Adipose tissue (tissue), 3 donors: ENCODE data around the gene TEX22. TPM values are rescaled to one million over a fixed set of nuclear protein-coding genes. Genes with fewer than 3 reads are reported as not detected.

ENCODE experiments used
- H3K27ac ChIP-seq: one replicate; pipeline ENCODE4 v1.5.1; 2013; ENCODE audit warnings: low read depth, low read length
- WGBS, 3 donors: extraction: QIAGEN DNeasy Blood & Tissue Kit; methylation state at CpG; one replicate each; pipeline ENCODE4 v1.1.7; 2013; 5-methylcytosine and 5-hydroxymethylcytosine counted together
- polyA plus RNA-seq, 3 donors: library from polyadenylated mRNA; stranded (reverse); fragments of 200-250 nt; gene quantifications; one replicate each; pipeline ENCODE4 v1.2.3, GENCODE V29; 2013
- donor health status: healthy with polysubstance abuse.
- donor health status: Bipolar disorder and iron deficiency.
- donor health status: healthy.

TEX22 gene
- polyA plus RNA-seq, 3 donors, result 0.13 to 0.18 TPM; not detected in 1

DNA sequence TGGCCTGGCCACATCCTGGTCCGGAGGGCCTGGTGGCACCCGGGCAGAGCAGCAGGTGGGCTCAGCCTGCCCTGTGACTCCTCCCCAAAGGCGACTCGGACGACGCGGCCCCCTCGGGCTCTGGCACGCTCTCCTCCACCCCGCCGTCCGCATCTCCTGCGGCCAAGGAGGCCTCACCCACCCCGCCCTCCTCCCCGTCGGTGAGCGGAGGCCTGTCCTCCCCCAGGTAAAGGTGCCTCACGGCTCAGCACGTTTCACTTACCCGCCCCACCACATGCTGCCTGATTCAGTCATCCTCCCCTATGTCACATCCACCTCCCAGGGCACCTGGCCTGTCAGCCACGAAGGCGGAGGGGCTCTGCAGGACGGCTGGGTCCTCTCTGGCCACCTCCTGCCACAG is 6.8 kb upstream of the TEX22 start:
- H3K27ac ChIP-seq, result no peak overlapping the region
- 89 to 94% (median 91%) methylated on average over 23 of the region's 23 CpGs for WGBS, 3 donors

DNA sequence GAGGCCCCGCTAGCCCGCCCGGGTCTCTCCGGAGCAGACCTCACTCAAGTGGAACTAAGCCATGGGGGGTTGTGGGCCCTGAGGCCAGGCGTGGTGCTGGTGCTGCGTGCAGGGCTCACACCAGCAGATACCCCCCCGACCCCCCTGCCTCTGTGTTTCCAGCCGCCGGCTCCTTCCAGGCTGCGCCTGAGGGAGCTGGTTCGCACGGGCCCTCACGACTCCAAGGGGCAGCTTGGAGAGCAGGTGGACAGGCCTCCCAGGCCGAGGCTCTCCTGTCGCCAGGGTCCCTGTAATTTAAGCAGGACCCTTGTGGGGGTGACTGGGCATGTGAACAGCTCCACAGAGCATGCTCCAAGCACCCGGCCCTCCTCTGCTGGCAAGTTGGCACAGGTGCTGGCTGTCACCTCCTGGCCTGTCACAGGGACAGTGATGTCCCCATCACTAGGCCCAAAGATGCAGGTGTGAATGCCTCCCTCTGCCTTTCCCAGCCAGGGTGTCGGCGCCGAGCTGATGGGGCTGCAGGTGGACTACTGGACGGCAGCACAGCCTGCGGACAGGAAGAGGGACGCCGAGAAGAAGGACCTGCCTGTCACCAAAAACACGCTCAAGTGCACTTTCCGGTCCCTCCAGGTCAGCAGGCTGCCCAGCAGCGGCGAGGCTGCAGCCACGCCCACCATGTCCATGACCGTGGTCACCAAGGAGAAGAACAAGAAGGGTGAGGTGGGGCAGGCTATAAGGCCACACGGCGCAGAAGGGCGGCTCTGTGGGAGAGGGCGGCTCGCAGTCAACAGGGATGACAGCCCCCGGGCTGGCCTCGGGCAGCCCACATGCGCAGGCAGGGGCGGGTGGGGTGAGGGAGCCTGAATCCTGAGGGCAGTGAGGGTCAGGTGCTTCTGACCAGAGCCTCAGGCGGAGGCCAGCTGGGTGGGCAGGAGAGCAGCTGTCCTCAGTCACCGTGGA is 5.9 kb upstream of the TEX22 start:
- H3K27ac ChIP-seq, result no peak overlapping the region
- 92 to 94% (median 92%) methylated on average over 39 to 40 of the region's 40 CpGs for WGBS, 3 donors

DNA sequence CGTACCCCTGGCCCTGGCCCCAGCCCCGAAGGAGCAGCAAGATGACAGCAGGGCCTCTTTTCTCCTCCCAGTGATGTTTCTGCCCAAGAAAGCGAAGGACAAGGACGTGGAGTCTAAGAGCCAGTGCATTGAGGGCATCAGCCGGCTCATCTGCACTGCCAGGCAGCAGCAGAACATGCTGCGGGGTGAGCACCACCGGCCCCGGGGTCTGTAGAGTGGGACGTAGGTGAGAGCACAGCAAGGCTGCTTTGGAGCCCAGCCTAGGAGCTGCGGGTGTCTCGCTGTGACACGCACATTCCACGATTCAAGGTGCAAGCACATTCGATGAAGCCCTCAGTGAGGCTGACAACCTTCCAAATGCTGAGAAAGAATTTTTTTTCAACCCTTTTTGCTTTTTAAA is 5.2 kb upstream of the TEX22 start:
- H3K27ac ChIP-seq, result no peak overlapping the region
- 93 to 98% (median 94%) methylated on average over 14 of the region's 14 CpGs for WGBS, 3 donors

DNA sequence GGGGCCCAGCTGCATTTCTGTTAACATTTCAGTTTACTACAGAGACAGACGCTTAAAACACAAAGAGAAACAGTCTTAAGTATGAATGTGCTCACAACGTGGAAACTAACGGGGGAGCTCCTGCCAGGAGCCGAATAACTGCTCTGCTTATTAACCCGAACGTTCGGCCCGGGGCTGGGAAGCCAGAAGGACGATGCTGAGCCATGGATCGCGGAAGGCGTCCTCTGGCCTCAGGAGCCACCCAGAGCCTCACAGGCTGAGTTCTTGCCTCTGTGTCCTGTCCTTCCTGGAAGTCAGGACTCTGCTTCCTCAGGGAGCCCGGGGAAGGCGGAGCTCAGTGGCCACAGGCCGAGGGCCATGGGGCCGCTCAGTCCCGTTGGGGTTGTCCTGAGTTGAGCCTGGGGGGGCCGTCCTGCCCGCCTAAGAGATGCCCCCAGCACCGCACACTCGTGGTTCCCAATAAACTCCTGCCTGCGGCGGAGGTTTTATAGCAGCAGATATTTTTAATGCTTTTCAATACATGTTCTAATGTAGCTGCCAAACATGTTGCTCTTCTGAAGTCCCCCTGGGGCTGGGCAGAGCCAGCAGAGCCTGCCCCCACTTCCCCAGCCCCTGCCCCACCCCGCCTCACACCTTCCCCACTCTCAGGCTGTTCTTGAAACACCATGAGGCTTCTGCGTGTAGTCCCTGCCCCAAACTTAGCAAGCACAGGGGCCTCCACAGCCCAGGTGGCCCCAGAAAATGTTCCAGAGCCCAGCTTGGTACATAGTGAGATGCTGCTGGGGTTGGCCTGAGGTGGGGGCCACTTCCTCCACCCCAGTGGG is 3.4 kb upstream of the TEX22 start:
- WGBS, 3 donors, result 76 to 89% (median 83%) methylated on average over 25 of the region's 25 CpGs
- H3K27ac ChIP-seq, result no peak overlapping the region

- 91 to 94% (median 93%) methylated on average over 8 of the region's 8 CpGs for WGBS, 3 donors
- no peak overlapping the region for H3K27ac ChIP-seq
These were observed 2.8 kb upstream of the TEX22 start for GRCh38 chr14:105395538-105395854.

DNA sequence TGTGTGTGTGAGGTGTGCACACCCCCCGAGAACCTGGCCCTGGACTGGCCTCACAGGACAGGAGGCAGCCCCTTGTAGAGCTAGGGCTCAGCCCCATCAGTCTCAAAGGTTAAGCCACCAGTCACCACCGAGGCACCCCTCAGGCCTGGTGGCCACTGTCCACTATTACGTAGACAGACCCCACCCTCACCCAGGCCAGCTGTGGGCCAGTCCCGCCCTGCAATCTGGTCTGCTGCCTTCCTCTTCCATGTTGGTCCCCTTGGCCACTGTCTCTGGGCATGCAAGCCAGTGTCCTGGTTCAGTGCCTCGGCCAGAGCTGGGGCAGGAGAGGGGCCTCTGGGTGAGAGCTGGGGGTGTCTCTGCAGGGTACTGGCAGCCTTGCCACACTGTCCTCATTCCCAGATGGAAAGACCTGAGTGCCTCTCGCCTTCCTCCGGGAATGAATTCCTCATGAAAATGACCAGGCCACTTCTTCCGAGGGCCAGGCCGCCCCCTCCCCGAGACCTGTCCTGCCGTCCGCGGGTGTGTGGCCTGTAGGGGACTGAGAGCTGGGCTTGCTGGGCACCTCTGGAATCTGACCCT is 897 bp upstream of the TEX22 start:
- H3K27ac ChIP-seq, result no peak overlapping the region
- WGBS, 3 donors, result 77 to 89% (median 85%) methylated on average over 13 of the region's 13 CpGs

DNA sequence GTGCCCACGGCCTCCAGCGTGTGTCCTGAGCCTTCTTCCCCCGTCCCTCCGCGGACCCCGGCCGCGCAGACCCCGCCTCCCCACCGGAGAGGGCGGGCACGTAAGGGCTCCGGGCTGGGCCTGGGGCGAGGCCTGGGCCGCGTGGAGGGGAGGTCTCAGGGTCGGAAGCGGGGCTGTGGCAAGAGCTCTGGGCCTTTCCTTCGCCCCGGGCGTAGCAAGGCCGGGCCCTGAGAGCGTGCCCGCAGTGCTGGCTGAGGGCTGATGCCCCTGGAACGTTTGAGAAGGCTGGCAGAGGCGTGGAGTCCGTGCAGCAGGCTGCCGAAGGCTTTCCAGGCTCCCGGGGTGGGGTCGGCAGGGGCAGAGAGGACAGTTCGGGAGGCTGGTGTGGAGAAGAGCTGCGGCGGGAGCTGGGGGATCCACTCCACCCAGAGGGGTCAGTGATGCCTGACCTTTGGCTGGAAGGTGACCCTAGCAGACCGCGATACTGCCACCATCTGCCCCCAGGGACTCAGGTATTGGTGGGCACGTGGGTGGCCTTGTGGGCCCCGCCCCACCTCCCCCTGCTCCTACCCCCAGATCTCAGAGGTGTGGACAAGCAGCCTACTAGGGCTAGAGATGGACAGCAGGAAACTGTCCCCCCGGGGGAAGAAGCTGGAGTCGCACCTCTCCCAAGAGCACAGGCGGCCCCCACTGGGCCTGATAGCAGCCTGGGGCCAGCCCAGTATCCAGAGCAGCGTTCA is 558 bp downstream of the TEX22 start:
- H3K27ac ChIP-seq, result no peak overlapping the region
- 22 to 30% (median 26%) methylated on average over 40 to 41 of the region's 41 CpGs for WGBS, 3 donors

- 85 to 92% (median 87%) methylated on average over 8 of the region's 8 CpGs for WGBS, 3 donors
- no peak overlapping the region for H3K27ac ChIP-seq
These were observed 1.1 kb downstream of the TEX22 start for GRCh38 chr14:105399466-105399775.

DNA sequence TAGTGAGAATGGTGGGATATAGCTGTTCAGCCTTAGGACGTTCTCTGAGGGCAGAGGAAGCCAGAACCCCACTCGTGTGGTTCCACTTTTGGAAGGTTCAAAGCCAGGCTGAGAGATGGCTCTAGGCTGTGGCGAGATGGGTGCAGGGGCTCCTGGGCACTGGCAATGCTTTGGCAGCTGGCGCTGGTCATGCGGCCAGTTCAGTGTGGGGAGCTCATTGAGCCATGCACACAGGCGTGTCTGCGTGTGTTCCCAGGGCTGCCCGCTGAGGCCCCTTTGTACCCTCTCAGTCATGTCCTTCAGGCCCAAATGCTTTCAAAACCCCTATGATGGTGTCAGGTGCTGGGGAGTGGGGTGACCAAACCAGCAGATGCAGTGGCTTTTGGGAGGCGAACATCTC is 1.7 kb downstream of the TEX22 start:
- WGBS, 3 donors, result 92 to 100% (median 97%) methylated on average over 9 of the region's 9 CpGs

DNA sequence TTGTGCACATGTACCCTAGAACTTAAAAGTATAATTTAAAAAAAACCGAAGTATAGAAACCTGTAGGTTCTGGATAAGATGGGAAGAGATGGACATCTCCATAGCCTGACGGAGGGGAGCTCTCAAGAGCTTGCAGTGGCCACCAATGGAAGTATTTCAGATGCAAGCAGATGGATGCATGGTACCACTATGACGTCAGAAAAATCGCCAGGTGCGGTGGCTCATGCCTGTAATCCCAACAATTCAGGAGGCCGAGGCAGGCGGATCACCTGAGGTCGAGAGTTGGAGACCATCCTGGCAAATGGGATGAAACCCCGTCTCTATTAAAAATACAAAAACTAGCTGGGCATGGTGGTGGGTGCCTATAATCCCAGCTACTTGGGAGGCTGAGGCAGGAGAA is 3.4 kb downstream of the TEX22 start:
- WGBS, 3 donors, result 97 to 100% (median 97%) methylated on average over 9 of the region's 9 CpGs
- H3K27ac ChIP-seq, result no peak overlapping the region

More for the DNA sequence above, 1.7 kb downstream of the TEX22 start:
- H3K27ac ChIP-seq, result no peak overlapping the region

- H3K27ac ChIP-seq, result no peak overlapping the region
These were observed 10.3 kb downstream of the TEX22 start for GRCh38 chr14:105408592-105408991.

GRCh38 chr14:105409364-105409763 is 11.0 kb downstream of the TEX22 start:
- no peak overlapping the region for H3K27ac ChIP-seq
- WGBS, 3 donors, result 72 to 92% (median 81%) methylated on average over 3 of the region's 3 CpGs

More at GRCh38 chr14:105408592-105408991, 10.3 kb downstream of the TEX22 start:
- WGBS, 3 donors, result 84 to 87% (median 85%) methylated on average over 13 of the region's 13 CpGs

DNA sequence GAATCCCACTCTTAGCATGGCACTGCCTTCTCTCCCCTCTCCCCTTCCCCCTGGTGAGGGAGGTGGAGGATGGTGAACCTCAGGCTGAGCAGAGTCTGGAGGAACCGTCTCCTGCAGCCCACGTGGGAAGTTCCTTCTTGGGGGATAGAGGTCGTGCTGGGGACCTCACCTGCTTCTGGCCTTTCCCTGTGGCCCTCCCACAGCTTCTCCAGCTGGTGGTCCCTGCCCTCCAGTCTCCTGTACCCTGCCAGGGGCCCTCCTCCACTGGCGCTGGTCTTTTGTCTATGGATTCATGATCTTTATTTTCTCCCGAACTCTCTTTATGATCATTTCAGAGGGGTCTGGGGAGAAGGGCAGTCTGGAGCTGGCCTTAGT is 12.3 kb downstream of the TEX22 start:
- WGBS, 3 donors, result 37 to 54% (median 45%) methylated on average over 5 of the region's 5 CpGs
- no peak overlapping the region for H3K27ac ChIP-seq

GRCh38 chr14:105411017-105411941 is 12.9 kb downstream of the TEX22 start:
- 7 to 14% (median 9%) methylated on average over 56 to 85 of the region's 86 CpGs for WGBS, 3 donors
- no peak overlapping the region for H3K27ac ChIP-seq

- WGBS, 3 donors, result 76 to 80% (median 79%) methylated on average over 16 to 17 of the region's 17 CpGs
- no peak overlapping the region for H3K27ac ChIP-seq
These were observed 13.8 kb downstream of the TEX22 start for GRCh38 chr14:105411985-105412770.

- 75 to 88% (median 87%) methylated on average over 7 to 8 of the region's 8 CpGs for WGBS, 3 donors
- H3K27ac ChIP-seq, result no peak overlapping the region
These were observed 14.6 kb downstream of the TEX22 start for GRCh38 chr14:105412771-105413543.
